MM.1S (cell line): Measurements from ENCODE around the gene NXPH1.

Experiments used
- DNase-seq: peaks from one replicate; pipeline ENCODE4 v3.0.0-alpha.2; 2015
- H2AFZ ChIP-seq: fragments of 300-600 bp; sonication (generic); 2 replicates; pipeline ENCODE4 v1.6.0; 2016; ENCODE audit warnings: antibody characterized with exemption, low read length
- H3F3A ChIP-seq: fragments of 300-600 bp; sonication (generic); 2 replicates; pipeline ENCODE4 v1.6.1; 2016; ENCODE audit warnings: mild to moderate bottlenecking, antibody characterized with exemption, low read length, moderate library complexity, mixed read lengths; ENCODE audit not compliant: insufficient read depth
- H3K27ac ChIP-seq: fragments of 300-600 bp; sonication (generic); 2 replicates; pipeline ENCODE4 v1.5.1; 2016; ENCODE audit warnings: mild to moderate bottlenecking, low read length
- H3K27me3 ChIP-seq: fragments of 300-600 bp; sonication (generic); replicated peaks from 2 replicates; pipeline ENCODE4 v1.6.0; 2016; ENCODE audit warnings: low read length; ENCODE audit not compliant: insufficient read depth
- H3K36me3 ChIP-seq: fragments of 300-600 bp; sonication (generic); replicated peaks from 2 replicates; pipeline ENCODE4 v1.6.1; 2016; ENCODE audit warnings: mild to moderate bottlenecking, low read length, mixed read lengths; ENCODE audit not compliant: insufficient read depth
- H3K4me1 ChIP-seq: fragments of 300-600 bp; sonication (generic); 2 replicates; pipeline ENCODE4 v1.6.1; 2016; ENCODE audit warnings: low read length, mixed read lengths
- H3K4me2 ChIP-seq: fragments of 300-600 bp; sonication (generic); 2 replicates; pipeline ENCODE4 v1.6.0; 2016; ENCODE audit warnings: low read depth, low read length
- H3K4me3 ChIP-seq: fragments of 300-600 bp; sonication (generic); 2 replicates; pipeline ENCODE4 v1.5.1; 2016; ENCODE audit warnings: low read length, mixed read lengths
- H3K79me2 ChIP-seq: fragments of 300-600 bp; sonication (generic); 2 replicates; pipeline ENCODE4 v1.6.1; 2016; ENCODE audit warnings: mixed run types, low read length, mixed read lengths
- H3K9ac ChIP-seq: fragments of 300-600 bp; sonication (generic); 2 replicates; pipeline ENCODE4 v1.6.1; 2016; ENCODE audit warnings: low read length, mixed read lengths
- H3K9me2 ChIP-seq: fragments of 300-600 bp; sonication (generic); replicated peaks from 2 replicates; pipeline ENCODE4 v1.6.1; 2016; ENCODE audit warnings: mild to moderate bottlenecking, low read length, mixed read lengths; ENCODE audit not compliant: insufficient read depth
- H3K9me3 ChIP-seq: fragments of 300-600 bp; sonication (generic); replicated peaks from 2 replicates; pipeline ENCODE4 v1.6.1; 2016; ENCODE audit warnings: mild to moderate bottlenecking, low read length, mixed read lengths; ENCODE audit not compliant: insufficient read depth
- H4K20me1 ChIP-seq: fragments of 300-600 bp; sonication (generic); 2 replicates; pipeline ENCODE4 v1.6.1; 2016; ENCODE audit warnings: mild to moderate bottlenecking, low read length, moderate library complexity, mixed read lengths; ENCODE audit not compliant: insufficient read depth
- CTCF ChIP-seq: fragments of 300-600 bp; sonication (generic); IDR thresholded peaks from 2 replicates; pipeline ENCODE4 v1.5.1; 2016; ENCODE audit warnings: antibody characterized with exemption, low read length, mixed read lengths
- EZH2 ChIP-seq: fragments of 300-600 bp; sonication (generic); optimal IDR thresholded peaks from 2 replicates; pipeline ENCODE3; 2017; ENCODE audit warnings: low read depth, mild to moderate bottlenecking, antibody characterized with exemption, low read length, mixed read lengths
- EZH2phosphoT487 ChIP-seq: fragments of 300-600 bp; sonication (generic); IDR thresholded peaks from 2 replicates; pipeline ENCODE4 v1.6.1; 2018; ENCODE audit warnings: antibody characterized with exemption, low read length

NXPH1 gene

GRCh38 chr7:8422177-8422576, 11.2 kb upstream of the NXPH1 start:
- TF ChIP-seq CTCF (no peak), EZH2 (no peak), EZH2phosphoT487 (no peak)
- H3K9me3 ChIP-seq, result no peaks in the 10 kb centered on the region
- DNase-seq, result no peak
- H3K4me1 ChIP-seq, result no peaks in the 10 kb centered on the region
- no peak overlapping the region for H3K4me3 ChIP-seq
- H3K79me2 ChIP-seq, result no peaks in the 10 kb centered on the region
- no peaks in the 10 kb centered on the region for H3K9me2 ChIP-seq
- H3K27me3 ChIP-seq, result no peaks in the 10 kb centered on the region
- H3F3A ChIP-seq, result no peaks in the 10 kb centered on the region
- H3K4me2 ChIP-seq, result no peak overlapping the region
- H4K20me1 ChIP-seq, result no peaks in the 10 kb centered on the region
- no peak overlapping the region for H3K9ac ChIP-seq
- H2AFZ ChIP-seq, result no peak overlapping the region
- no peaks in the 10 kb centered on the region for H3K36me3 ChIP-seq
- H3K27ac ChIP-seq, result no peak overlapping the region

- H2AFZ ChIP-seq, result no peak overlapping the region
- no peaks in the 10 kb centered on the region for H3K9me2 ChIP-seq
- H3K27ac ChIP-seq, result no peak overlapping the region
- no peak for TF ChIP-seq CTCF
- no peak for TF ChIP-seq EZH2
- TF ChIP-seq EZH2phosphoT487, result no peak
- no peak overlapping the region for H3K4me2 ChIP-seq
- H3K36me3 ChIP-seq, result no peaks in the 10 kb centered on the region
- no peaks in the 10 kb centered on the region for H3K27me3 ChIP-seq
- H3K9ac ChIP-seq, result no peak overlapping the region
- no peaks in the 10 kb centered on the region for H3K9me3 ChIP-seq
- no peaks in the 10 kb centered on the region for H4K20me1 ChIP-seq
- no peaks in the 10 kb centered on the region for H3F3A ChIP-seq
- no peaks in the 10 kb centered on the region for H3K79me2 ChIP-seq
- H3K4me3 ChIP-seq, result no peak overlapping the region
- H3K4me1 ChIP-seq, result no peaks in the 10 kb centered on the region
- no peak for DNase-seq
Observed at GRCh38 chr7:8423057-8423456, 10.4 kb upstream of the NXPH1 start.

GRCh38 chr7:8425223-8425622, 8.2 kb upstream of the NXPH1 start:
- no peak for TF ChIP-seq CTCF
- Histone ChIP-seq H4K20me1 (no peaks in the 10 kb centered on the region), H3K27me3 (no peaks in the 10 kb centered on the region), H3K36me3 (no peaks in the 10 kb centered on the region), H3K4me1 (no peaks in the 10 kb centered on the region), H3F3A (no peaks in the 10 kb centered on the region), H3K27ac (no peak overlapping the region), H3K9me2 (no peaks in the 10 kb centered on the region), H3K4me3 (no peak overlapping the region), H3K9me3 (no peaks in the 10 kb centered on the region), H2AFZ (no peak overlapping the region), H3K9ac (no peak overlapping the region), H3K79me2 (no peaks in the 10 kb centered on the region), H3K4me2 (no peak overlapping the region)
- DNase-seq, result no peak

- no peaks in the 10 kb centered on the region for H3K36me3 ChIP-seq
- TF ChIP-seq CTCF (no peak), EZH2phosphoT487 (no peak), EZH2 (no peak)
- H2AFZ ChIP-seq, result no peak overlapping the region
- H3K9me2 ChIP-seq, result no peaks in the 10 kb centered on the region
- no peak overlapping the region for H3K27ac ChIP-seq
- no peaks in the 10 kb centered on the region for H3K9me3 ChIP-seq
- H4K20me1 ChIP-seq, result no peaks in the 10 kb centered on the region
- H3F3A ChIP-seq, result no peaks in the 10 kb centered on the region
- H3K4me2 ChIP-seq, result no peak overlapping the region
- DNase-seq, result no peak
- no peak overlapping the region for H3K9ac ChIP-seq
- no peaks in the 10 kb centered on the region for H3K79me2 ChIP-seq
- H3K27me3 ChIP-seq, result no peaks in the 10 kb centered on the region
- no peak overlapping the region for H3K4me3 ChIP-seq
- no peaks in the 10 kb centered on the region for H3K4me1 ChIP-seq
Observed at GRCh38 chr7:8430643-8431042, 2.8 kb upstream of the NXPH1 start.
